ENCODE data around the gene DCUN1D4. TPM values are rescaled to one million over a fixed set of nuclear protein-coding genes. Genes with fewer than 3 reads are reported as not detected.

DCUN1D4 gene
- total RNA-seq, 1 experiment from 2014 or later: 50.2 TPM

DNA sequence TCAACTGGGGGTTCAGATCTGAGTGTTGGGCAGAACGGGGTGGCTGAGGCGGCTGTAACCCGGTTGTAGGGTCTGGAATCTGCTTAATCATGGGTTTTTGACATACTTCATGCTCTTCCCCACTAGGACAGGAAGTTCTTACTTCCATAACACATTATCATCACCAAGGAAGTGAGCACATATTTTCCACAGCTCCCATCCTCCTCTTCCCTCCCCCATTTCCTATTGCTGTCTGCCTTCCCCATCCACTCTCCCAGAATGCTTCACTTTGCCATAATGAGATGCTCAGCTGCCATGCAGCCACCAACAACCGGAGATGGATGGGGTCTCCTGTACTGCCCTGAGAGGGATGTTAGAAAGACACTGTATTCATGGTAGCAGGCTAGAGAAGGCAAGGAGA is 6.4 kb upstream of the DCUN1D4 start:
- H3K9ac ChIP-seq (ENCODE audit: low read length): no peak overlapping the region
- H3K27me3 ChIP-seq (ENCODE audit: insufficient read depth, low read length): no peaks in the 10 kb centered on the region
- no peak overlapping the region for H3K4me3 ChIP-seq (replicated peaks in 1 of 2; ENCODE audit: low read depth in 1 of 2, low read length in 2 of 2)
- intact Hi-C loops (cut with micrococcal nuclease): no loop called here
- H3K36me3 ChIP-seq (ENCODE audit: control insufficient read depth in 1 of 2, insufficient read depth in 2 of 2, low read length in 2 of 2): no peaks in the 10 kb centered on the region
- H3K27ac ChIP-seq (ENCODE audit: low read depth, low read length): no peak overlapping the region
- H2AFZ ChIP-seq (ENCODE audit: low read depth, low read length, poor library complexity, severe bottlenecking): no peak overlapping the region
- no peak for TF ChIP-seq YY1 (IDR thresholded peaks at IDR 0.05; ENCODE audit: extremely low read depth, insufficient replicate concordance, low read depth, low read length)
- no peak for TF ChIP-seq JUND (IDR thresholded peaks at IDR 0.05)
- no peak for TF ChIP-seq POLR2AphosphoS5 (IDR thresholded peaks at IDR 0.05; ENCODE audit: low read depth, low read length)
- TF ChIP-seq, protein P1, sequence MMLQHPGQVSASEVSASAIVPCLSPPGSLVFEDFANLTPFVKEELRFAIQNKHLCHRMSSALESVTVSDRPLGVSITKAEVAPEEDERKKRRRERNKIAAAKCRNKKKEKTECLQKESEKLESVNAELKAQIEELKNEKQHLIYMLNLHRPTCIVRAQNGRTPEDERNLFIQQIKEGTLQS (IDR thresholded peaks at IDR 0.05): no peak
- no peak for TF ChIP-seq POLR2A (IDR thresholded peaks at IDR 0.05; ENCODE audit: borderline replicate concordance, extremely low read depth, insufficient read depth, insufficient read length)
- no peak for TF ChIP-seq RAD21 (IDR thresholded peaks at IDR 0.05; ENCODE audit: low read depth)
- TF ChIP-seq, protein P2, sequence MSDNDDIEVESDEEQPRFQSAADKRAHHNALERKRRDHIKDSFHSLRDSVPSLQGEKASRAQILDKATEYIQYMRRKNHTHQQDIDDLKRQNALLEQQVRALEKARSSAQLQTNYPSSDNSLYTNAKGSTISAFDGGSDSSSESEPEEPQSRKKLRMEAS (IDR thresholded peaks at IDR 0.05): no peak
- no peak for TF ChIP-seq SRF (IDR thresholded peaks at IDR 0.05; ENCODE audit: low read depth)
- no peak for TF ChIP-seq EZH2 (IDR thresholded peaks at IDR 0.05)
- no peak for TF ChIP-seq CEBPB (IDR thresholded peaks at IDR 0.05; ENCODE audit: low read depth)
- TF ChIP-seq SP1 (IDR thresholded peaks at IDR 0.05; ENCODE audit: low read depth): no peak
- TF ChIP-seq EZH2phosphoT487 (IDR thresholded peaks at IDR 0.05; ENCODE audit: borderline replicate concordance): no peak
- TF ChIP-seq CBX3 (IDR thresholded peaks at IDR 0.05; ENCODE audit: low read depth): no peak
- TF ChIP-seq EGR1 (IDR thresholded peaks at IDR 0.05; ENCODE audit: low read depth): no peak
- TF ChIP-seq, protein P3, sequence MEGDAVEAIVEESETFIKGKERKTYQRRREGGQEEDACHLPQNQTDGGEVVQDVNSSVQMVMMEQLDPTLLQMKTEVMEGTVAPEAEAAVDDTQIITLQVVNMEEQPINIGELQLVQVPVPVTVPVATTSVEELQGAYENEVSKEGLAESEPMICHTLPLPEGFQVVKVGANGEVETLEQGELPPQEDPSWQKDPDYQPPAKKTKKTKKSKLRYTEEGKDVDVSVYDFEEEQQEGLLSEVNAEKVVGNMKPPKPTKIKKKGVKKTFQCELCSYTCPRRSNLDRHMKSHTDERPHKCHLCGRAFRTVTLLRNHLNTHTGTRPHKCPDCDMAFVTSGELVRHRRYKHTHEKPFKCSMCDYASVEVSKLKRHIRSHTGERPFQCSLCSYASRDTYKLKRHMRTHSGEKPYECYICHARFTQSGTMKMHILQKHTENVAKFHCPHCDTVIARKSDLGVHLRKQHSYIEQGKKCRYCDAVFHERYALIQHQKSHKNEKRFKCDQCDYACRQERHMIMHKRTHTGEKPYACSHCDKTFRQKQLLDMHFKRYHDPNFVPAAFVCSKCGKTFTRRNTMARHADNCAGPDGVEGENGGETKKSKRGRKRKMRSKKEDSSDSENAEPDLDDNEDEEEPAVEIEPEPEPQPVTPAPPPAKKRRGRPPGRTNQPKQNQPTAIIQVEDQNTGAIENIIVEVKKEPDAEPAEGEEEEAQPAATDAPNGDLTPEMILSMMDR (IDR thresholded peaks at IDR 0.05 in 2 of 3, conservative IDR thresholded peaks at IDR 0.05 in 1 of 3; ENCODE audit: borderline replicate concordance in 1 of 3, insufficient read depth in 1 of 3, low read depth in 2 of 3, low read length in 2 of 3): no peak
- ChIA-PET RAD21 (ENCODE audit: low non-redundant PET in 1 of 2, low total read pairs in 2 of 2, uncharacterized antibody in 2 of 2, unreplicated experiment in 2 of 2) (no interaction called here), CTCF (no interaction called here), POLR2A (no interaction called here)
- no peaks in the 10 kb centered on the region for H3K79me2 ChIP-seq (ENCODE audit: insufficient read depth, low read length)
- BruUV-seq (replicated peaks): no TSS peak
- no peaks in the 10 kb centered on the region for H3K9me3 ChIP-seq (ENCODE audit: control insufficient read depth in 1 of 2, insufficient read depth in 1 of 2, low read depth in 1 of 2, low read length in 2 of 2)
- no peak for DNase-seq (ENCODE audit: low read depth, low spot score)
- no peaks in the 10 kb centered on the region for H4K20me1 ChIP-seq (ENCODE audit: insufficient read depth)
- H3K4me2 ChIP-seq (ENCODE audit: low read length): no peak overlapping the region
- peaks cover 0 to 5% of the 10 kb centered on the region in 2 experiments; a peak in 1 of 4 replicates for H3K4me1 ChIP-seq (ENCODE audit: control insufficient read depth in 1 of 2, insufficient read depth in 2 of 2, low read length in 2 of 2)
- H3K9me2 ChIP-seq (ENCODE audit: insufficient read depth): no peaks in the 10 kb centered on the region
- ATAC-seq: no peak
